GM19372 (cell line): ENCODE results near the gene CDH13.

Experiments
- ATAC-seq: cut with Tn5 transposase; IDR thresholded peaks from one replicate; pipeline ENCODE4 v1.9.1; 2021; ENCODE audit warnings: mild to moderate bottlenecking, low read depth, moderate library complexity; ENCODE audit not compliant: unreplicated experiment

CDH13 gene

DNA sequence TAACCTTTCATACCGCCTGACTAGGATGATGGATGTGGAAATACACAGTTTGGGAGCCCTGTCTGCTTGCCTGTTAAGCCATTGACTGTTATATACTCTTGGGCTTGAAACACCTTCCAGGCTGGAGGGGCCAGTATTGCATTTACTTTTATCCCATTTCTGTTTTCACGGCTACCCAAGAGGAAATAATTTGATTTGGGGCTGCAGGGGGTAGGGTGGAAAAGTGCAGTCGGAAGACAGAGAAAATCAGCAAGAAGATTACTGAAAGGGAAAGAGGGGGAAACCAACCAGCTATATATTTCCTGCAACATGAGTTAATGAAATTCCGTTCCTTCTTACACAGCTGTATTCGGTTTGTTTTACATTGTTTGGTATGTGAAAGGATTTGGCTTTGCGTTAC is 202.5 kb downstream of the CDH13 start:
- ATAC-seq: no peak

DNA sequence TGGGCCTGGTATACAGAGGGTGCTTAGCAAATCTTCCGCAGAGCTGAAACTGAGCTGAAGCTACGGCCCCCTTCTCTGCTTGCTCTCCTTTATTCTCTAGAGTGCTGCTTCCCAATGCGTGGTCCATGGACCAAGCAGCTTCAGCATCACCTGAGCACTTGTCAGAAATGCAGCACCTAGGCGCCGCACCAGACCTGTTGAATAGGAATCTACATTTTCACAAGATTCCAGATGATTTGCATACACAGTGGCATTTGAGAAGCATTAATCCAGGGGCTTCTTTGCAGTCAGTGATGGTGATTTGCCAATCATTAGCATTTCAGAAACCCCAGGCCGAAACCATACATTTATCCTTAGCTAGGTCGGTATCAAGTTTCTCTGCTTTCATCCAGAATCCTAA is 204.2 kb downstream of the CDH13 start:
- no peak for ATAC-seq

DNA sequence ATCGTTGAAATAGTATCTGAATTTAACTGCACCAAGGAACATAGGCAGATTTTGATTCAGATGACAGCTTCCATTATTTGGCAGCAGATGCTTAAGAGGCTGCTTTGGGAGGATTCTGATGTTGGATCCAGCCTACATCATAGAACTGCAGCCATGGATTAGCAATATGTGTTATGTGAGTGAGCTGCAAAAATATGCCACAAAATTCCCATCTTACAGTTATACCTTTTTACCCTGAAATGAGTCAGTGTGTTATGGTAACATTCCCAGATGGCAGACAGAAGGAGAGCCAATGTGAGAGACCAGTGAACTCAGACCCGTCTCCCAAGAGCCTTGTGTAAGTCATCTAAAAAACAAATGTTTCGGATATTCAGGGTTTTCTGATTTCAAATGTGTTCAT is 206.1 kb downstream of the CDH13 start:
- no peak for ATAC-seq

DNA sequence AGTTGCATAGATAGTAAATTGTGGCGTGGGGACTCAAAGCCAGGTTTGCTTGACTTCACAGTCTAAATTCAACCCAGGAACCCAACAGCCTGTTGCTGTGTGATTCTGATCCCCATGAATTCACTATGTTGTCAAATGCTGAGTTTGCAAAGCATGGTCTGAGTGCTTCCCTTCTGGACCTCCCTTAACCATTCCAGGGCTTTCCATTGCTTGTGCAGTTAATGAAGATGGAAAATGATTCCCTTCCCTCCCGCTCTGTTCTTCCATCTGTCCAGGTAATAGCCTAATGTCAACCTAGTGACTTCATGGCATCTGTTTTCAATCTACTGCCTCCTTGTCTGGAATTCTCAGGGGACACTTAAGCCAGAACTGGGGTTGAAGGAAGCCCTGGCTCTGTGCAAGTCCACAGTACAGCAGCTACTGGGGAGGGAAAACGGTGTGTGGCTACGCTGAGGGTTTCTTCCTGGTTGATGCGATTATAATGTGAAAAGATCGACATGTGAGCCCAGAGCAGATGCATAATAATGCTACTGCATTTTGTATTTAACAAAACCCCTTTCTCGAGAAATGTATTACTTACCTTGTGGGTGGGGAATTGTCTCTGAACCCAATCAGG is 206.7 kb downstream of the CDH13 start:
- no peak for ATAC-seq

DNA sequence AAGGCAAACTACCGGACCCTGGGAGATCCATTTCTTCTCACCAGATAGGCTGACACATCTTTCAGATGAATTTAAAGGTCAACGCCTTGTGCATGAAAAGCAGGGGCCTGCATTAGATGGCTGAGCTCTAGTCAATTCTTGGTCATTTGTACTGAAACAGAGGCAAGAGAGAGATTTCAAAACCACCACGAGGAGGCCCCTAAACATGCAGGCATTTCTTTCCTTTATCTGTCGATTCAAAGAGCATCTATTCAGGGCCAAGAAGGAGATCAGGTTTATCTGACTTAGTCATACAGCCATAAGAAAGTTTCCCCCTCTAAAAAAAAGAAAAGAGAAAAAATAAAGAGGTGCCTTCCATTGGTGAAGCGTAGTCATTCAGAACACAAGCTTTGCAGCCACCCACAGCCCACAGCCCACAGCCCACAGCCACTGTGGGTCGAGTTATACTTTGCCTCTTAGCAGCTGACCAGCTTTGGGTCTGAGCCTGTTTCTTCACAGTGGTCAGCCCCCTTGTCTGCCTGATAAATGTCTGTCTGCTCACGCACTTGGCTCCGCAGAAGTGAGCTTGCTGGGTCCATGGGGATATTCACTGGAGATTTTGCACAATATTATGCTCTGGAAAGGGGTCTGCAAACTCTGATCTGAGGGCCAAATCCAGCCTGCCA is 207.5 kb downstream of the CDH13 start:
- ATAC-seq: no peak

DNA sequence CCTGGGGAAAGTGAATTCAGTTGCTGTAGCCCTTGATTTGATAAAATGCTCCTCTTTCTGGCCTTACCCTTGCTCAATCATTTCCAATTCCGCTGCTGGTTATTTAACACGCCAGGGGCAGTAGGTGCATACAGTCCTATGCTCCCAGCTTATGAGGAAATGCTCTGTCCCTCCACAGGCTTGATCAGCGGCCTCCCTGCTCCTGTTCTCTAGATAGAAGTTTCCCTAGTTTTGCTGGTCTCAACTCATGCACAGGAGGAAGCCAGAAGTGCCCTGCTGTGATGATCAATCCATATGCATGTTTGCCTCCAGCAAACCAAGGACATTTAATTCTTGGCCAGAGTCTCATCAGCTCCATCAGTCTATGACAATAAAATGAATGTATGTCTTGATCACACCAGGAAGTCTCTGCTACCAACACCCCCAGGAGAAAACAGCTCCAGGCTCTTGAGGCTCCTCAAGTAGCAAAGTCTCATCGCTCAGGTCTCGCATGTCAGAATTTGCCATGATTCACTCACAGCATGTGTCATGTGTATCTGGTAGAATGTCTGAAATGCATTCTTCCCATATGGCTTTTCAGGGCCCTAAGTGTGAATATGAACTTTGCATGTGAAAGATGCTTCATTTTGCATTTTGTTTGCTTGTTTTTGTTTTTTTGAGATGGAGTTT is 208.9 kb downstream of the CDH13 start:
- no peak for ATAC-seq

DNA sequence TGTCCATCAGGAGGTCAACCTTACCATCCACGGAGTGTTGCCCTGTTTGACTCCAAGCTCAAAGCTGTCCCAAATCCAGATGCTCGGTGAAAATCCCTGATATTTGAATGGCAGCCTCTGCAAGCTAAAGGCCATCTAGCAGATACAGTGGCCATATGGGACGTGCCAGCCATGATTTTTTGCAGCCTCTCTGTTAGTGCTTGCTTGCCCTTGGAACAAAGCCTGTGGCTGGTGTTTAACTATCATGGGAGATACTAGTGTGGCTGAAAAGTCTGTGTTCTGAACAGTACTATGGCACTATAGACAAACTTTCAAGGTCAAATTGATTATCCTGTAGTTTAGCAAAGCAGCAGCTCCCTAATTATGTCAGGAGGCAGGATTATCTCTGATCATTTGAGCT is 214.3 kb downstream of the CDH13 start:
- no peak for ATAC-seq

DNA sequence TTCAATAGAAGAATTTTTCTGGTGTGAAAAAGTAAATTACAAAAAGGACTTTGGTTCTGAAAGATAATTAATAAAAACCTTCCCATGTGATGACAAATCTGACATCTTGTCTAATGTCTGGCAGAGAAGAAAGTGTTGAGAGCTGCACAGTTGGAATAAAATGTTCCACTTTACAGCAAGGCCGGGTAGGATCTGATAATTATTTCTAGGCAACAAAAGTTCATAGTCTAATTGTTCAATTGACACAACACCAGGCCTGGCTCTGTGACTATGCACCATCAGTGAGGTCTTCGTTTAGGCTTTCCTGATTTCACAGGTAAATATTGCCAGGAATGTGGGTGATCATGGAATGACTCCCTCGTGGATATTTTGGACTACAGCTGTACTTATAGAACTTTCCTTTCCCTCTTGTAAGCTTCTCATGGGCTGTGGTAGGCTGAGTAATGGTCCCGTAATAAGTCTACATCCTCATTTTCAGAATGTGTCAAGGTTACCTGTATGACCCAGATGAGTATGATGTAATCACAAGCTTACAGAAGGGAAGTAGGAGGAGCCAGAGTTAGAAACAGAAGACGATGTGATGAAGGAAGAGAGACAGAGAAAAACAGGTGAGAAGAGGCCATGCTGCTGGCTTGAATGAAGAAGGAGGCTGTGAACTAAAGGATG is 217.0 kb downstream of the CDH13 start:
- no peak for ATAC-seq

DNA sequence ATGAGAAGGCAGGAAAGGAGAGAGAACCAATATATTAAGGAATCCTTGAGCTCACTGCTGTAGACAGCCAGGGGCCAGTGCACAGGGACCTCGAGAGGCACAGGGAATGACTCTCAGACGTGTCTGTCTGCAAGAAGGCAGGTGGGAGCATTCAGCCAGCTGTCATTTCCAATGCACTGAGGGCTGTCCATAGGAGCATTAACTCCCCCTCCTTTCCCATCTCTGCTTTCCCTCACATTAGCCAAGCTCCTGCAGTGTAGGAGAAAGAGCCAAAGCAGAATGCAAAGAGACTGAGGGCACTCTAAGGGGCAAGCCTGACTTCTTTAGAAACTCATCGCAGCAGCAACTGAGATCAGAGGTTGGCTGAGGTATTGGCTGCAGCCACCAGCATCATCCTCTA is 218.3 kb downstream of the CDH13 start:
- ATAC-seq: no peak

DNA sequence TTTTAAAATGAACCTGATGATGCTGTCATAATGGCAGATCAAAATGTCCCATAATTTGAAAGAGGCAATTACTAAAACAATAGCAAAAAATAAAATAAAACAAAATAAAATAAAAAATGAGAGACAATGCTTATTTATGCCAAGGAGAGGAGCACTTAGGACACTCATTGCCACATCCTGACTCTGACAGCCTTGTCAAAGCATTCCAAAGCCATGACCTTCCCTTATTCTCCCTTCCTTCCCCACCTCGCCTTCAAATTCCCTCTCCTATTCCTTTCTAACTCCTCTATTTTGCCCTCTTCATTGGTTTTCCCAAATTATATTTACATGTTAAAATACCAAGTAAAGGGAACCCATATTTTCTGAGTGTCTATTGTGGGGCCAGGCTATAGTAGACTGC is 220.0 kb downstream of the CDH13 start:
- no peak for ATAC-seq

DNA sequence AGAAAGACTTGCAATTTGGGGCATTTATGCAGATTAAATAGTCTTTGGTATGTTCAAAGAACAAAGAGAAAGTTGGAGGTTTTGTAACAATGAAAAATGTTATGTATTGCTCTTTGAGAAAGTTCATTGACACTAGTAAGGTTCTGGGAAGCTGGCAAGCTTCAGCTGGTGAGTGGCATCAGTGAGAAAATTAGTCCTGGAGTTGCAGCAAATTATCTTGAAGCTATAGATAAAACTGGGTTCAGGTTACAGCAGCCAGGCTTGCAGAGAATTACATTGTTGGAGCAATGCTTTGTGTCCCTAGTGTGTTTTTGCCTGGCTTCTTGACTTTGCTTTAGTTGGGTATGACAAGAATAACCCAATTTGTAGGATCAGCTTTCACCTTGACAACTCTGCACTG is 221.2 kb downstream of the CDH13 start:
- no peak for ATAC-seq

DNA sequence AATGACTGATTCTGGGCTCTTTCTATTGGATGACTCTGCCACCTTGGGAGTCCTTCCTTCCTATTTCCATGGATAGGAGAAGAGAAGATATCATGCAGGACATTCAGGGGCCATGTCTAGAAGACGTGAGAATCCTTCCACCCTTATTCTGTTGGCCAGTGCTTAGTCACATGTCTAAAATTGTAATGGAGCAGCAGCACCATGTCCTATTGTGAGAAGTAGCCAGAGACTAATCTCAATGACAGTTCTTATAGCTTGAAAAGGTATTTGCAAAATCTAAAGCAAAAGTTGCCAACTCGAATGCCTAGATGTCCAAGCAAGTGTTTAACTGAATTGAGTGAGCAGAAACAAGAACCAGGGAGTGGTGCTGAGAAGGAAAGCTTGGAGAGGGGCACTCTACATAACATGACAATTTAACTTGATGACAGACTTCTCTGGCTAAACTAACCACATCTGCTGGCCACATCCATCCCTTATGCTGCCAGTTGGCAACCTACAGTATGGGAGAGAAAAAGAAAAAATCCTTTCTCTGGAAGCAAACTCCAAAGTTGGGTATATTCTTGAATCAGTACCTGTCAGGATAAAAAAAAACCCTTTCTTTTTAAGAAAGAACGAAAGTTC is 225.7 kb downstream of the CDH13 start:
- no peak for ATAC-seq

DNA sequence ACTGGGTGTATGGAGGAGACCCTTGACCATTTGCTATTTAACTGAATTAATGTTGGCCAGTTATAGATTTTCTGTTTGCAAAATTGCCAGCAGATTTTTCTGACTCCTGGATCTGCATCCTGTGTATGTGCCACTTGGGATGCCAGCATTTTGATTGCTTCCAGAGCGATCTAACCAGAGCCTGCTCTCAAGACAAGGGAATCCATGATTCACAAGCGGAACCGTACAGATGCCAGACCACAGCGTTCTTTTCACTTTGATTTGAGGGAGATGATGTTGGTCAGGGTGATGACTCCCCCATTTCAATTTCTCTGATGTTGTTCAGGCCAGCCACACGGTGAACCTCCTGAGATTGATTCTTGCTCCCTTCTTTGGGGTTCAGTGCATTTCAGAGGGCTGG is 228.7 kb downstream of the CDH13 start:
- ATAC-seq: no peak

DNA sequence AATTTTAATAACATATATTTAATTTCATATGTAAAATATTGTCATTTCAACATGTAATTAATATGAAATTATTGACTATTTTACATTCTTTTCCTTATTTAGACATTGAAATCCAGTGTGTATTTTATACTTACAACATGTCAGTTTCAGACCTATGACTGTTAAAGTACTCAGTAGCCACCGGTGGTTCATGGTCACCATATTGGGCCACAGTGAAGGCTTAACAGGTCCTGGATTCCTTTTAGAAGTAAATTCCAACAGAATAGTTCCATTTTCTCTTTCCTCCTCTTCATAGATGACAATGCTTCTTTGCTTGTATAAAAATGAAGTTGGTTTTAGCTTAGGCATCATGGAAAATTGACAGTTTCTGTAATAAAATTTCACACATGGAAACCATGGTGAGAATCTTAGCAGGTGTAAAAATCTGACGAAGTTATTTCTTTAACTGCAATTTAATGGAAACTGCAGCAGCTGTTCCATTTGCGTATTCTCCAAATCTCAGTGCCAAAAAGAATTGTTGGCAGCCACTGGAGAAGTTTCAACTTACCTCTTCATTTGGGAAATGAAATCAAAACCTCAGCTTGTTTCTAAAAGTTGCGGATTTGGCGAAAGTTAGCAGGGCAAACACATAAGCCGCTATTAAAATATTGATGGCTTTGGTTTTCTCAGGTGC is 231.1 kb downstream of the CDH13 start:
- no peak for ATAC-seq

DNA sequence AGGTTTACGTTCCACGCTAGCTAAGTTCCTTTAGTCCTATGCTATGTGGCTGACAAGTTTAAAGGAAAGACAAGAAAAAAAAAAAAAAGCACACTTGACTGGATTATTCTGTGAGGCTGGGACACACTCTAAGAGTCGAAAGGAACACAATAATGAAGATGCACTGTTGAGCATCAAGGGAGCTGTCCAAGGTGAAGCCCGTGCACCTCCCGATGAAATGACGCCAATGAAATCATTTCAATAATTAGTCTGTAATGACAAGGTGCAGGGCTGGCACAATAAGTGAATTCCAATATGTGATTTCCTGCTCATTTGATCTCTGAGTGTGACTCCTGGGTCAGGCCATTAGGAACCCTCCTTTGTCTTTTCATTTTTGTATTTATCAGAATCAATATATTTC is 232.9 kb downstream of the CDH13 start:
- ATAC-seq: no peak

DNA sequence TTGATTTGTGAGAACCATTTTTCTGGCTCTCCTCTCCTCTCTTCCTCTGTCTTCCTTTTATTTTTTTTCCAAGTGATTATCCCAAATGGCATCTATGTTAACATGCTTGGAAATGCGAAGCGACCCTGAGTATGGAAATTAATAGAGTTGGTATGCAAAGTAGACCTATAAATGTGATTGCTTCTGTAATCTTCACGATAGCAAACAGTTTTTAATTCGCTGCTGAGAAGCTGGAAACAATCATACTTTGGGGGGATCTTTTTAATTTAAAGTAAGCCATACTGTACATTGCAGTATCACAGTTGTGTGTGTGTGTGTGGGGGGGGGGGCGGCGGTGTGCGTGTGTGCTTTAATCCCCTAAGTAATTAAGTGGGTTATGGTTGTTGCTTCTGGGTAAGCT is 233.3 kb downstream of the CDH13 start:
- ATAC-seq: no peak

DNA sequence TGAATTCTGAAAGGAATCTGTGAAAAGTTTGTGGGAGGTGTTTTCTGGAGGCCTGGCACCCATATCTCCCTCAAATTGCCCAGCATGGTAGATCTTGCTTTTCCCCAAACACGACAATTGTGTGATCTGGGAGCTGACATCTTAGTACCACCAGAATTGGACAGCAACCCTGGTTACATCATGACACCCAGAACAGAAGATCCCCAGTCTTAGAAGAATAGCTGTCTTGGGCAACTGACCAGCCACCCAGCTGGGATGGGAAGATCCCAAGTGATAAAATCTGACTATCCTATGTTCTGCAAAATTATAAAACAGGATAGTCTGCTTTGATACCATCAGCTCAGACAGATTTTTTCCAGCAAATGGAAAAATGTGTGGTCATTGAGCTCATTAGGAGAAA is 235.3 kb downstream of the CDH13 start:
- no peak for ATAC-seq

DNA sequence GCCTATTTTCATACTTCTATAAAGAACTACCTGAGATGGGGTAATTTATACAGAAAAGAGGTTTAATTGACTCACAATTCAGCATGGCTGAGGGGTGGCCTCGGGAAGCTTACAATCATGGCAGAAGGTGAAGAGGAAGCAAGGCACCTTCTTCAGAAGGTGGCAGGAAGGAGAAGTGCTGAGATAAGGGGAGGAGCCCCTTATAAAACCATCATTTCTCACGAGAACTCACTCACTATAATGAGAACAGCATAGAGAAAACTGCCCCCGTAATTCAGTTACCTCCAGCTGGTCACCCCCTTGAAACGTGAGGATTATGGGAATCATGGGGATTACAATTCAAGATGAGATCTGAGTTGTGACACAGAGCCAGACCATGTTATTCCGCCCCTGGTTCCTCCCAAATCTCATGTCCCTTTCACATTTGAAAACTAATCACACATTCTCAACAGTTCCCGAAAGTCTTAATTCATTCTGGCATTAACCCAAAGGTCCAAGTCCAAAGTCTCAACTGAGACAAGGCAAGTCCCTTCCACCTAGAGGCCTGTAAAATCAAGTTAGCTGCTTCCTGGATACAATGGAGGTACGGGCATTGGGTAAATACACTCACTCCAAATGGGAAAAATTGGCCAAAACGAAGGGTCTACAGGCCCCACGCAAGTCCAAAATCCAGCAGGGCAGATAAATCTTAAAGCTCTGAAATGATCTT is 237.7 kb downstream of the CDH13 start:
- ATAC-seq: no peak

DNA sequence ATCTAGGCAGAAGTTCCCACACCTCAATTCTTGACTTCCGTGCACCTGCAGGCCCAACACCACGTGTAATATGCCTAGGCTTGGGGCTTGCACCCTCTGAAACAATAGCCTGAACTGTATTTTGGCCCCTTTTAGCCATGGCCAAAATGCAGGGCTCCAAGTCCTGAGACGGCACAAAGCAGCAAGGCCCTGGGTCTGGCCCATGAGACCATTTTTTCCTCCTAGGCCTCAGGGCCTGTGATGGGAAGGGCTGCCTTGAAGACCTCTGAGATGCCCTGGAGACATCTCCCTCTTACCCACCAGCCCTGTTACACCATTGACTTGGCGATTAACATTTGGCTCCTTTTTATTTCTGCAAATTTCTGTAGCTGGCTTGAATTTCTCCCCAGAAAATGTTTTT is 238.6 kb downstream of the CDH13 start:
- ATAC-seq: no peak

DNA sequence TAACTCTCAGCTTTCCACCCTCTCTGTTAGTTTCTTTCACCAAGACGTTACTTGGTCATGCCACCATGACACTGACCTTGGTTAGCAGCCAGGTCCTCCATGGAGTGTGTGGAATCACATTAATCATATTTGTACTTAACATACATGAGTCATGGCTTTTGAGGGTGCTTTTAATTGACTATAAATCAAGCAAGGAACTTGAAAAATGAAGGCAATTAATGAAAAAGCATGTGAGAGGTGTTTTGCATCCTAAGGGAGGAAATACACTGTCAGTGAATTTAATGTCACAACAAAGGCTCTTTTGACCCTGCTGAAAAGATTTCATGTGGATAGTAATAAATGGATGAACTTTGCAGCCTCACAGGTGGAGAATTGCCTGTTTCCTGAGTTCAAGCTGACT is 240.7 kb downstream of the CDH13 start:
- no peak for ATAC-seq
